A549 (cell line): ENCODE measurements around the gene UTP3.

Experiments
- CEBPB ChIP-seq, 2 experiments: fragments of >200 bp in 1 of 2; sonication (Bioruptor Twin) in 1 of 2; formaldehyde crosslinking in 1 of 2; IDR thresholded peaks; 2 replicates each; pipeline ENCODE4 v1.6.1; 2012 to 2016
- CTCF ChIP-seq: fragments of >200 bp; sonication (Bioruptor Twin); formaldehyde crosslinking; IDR thresholded peaks from 3 replicates; pipeline ENCODE4 v1.5.1; 2016
- EP300 ChIP-seq, 2 experiments: fragments of >200 bp; sonication (Bioruptor Twin); formaldehyde crosslinking; IDR thresholded peaks; 2 replicates in 1 of 2; 3 replicates in 1 of 2; pipeline ENCODE4 v1.6.1; 2016 to 2017
- ESRRA ChIP-seq: fragments of 150-350 bp; IDR thresholded peaks from 2 replicates; pipeline ENCODE4 v1.6.1; 2014; ENCODE audit warnings: mild to moderate bottlenecking, low read length, borderline replicate concordance
- HOXA7 ChIP-seq: fragments of 250-450 bp; sonication (Bioruptor Pico); IDR thresholded peaks from 2 replicates; pipeline ENCODE4 v1.5.0; 2020; ENCODE audit warnings: mild to moderate bottlenecking, moderate library complexity
- MAX ChIP-seq: IDR thresholded peaks from 2 replicates; pipeline ENCODE4 v1.6.1; 2012
- POLR2A ChIP-seq: IDR thresholded peaks from 2 replicates; pipeline ENCODE4 v1.6.1; 2012; ENCODE audit warnings: mild to moderate bottlenecking, low read length
- RAD21 ChIP-seq, 2 experiments: fragments of >200 bp in 1 of 2; sonication (Bioruptor Twin) in 1 of 2; formaldehyde crosslinking in 1 of 2; IDR thresholded peaks in 1 of 2; conservative IDR thresholded peaks in 1 of 2; 2 replicates in 1 of 2; 3 replicates in 1 of 2; pipeline ENCODE4 v1.6.1; 2012 to 2018; ENCODE audit warnings: inconsistent platforms in 1 of 2

- TF ChIP-seq POLR2A (no peak), RAD21 (conservative IDR thresholded peaks at IDR 0.05 in 1 of 2, IDR thresholded peaks at IDR 0.05 in 1 of 2) (no peak), CTCF (no peak), EP300 (IDR thresholded peaks at IDR 0.05) (no peak), MAX (no peak), CEBPB (IDR thresholded peaks at IDR 0.05) (no peak), ESRRA (no peak), HOXA7 (no peak)
These were observed 30.7 kb downstream of the UTP3 start for GRCh38 chr4:70718811-70719604.
